GM18526 (cell line): ENCODE data around the gene GPR176.
A peak's percentile ranks its signal among the peaks of the same experiment; 100 is the strongest.

Experiments
- POLR2A ChIP-seq: IDR thresholded peaks from 3 replicates; pipeline ENCODE4 v1.6.1; 2011; ENCODE audit not compliant: insufficient read length; ENCODE audit errors: extremely low read depth

The GPR176 gene

GRCh38 chr15:39789736-39790135 lies 130.3 kb downstream of the GPR176 start:
- TF ChIP-seq POLR2A: no peak

- no peak for TF ChIP-seq POLR2A
Observed at GRCh38 chr15:39788800-39789565, 131.1 kb downstream of the GPR176 start.

GRCh38 chr15:39788108-39788507 lies 132.0 kb downstream of the GPR176 start:
- no peak for TF ChIP-seq POLR2A

- TF ChIP-seq POLR2A: no peak
Observed at GRCh38 chr15:39787479-39787878, 132.6 kb downstream of the GPR176 start.

GRCh38 chr15:39786447-39787056 lies 133.5 kb downstream of the GPR176 start:
- TF ChIP-seq POLR2A: no peak

GRCh38 chr15:39785841-39786240 lies 134.2 kb downstream of the GPR176 start:
- TF ChIP-seq POLR2A: no peak

GRCh38 chr15:39785139-39785538 lies 134.9 kb downstream of the GPR176 start:
- no peak for TF ChIP-seq POLR2A

GRCh38 chr15:39784638-39785037 lies 135.4 kb downstream of the GPR176 start:
- no peak for TF ChIP-seq POLR2A

GRCh38 chr15:39784125-39784524 lies 135.9 kb downstream of the GPR176 start:
- TF ChIP-seq POLR2A: no peak

GRCh38 chr15:39783244-39783820 lies 136.7 kb downstream of the GPR176 start:
- TF ChIP-seq POLR2A: no peak

GRCh38 chr15:39782441-39783138 lies 137.5 kb downstream of the GPR176 start, which contains the start of gene FSIP1:
FSIP1 (minus strand) TSS chr15:39782841; CDS start chr15:39776524, 6,317 bp downstream.
- peak; percentile 82 for TF ChIP-seq POLR2A

- TF ChIP-seq POLR2A: no peak
Observed at GRCh38 chr15:39781967-39782302, 138.1 kb downstream of the GPR176 start.

- no peak for TF ChIP-seq POLR2A
Observed at GRCh38 chr15:39781147-39781966, 138.7 kb downstream of the GPR176 start.

GRCh38 chr15:39778021-39778420 lies 142.0 kb downstream of the GPR176 start:
- no peak for TF ChIP-seq POLR2A

- no peak for TF ChIP-seq POLR2A
Observed at GRCh38 chr15:39777496-39777895, 142.6 kb downstream of the GPR176 start.
